Fibroblast of skin of right quadriceps (primary cell): Measurements from ENCODE around the gene SCUBE2.
"Not testable (repeated sequence)": the region's sequence is repeated elsewhere in the genome, so short reads cannot be mapped to it uniquely, and the experiment has no call there.

Experiments
- DNase-seq: peaks from one replicate; pipeline ENCODE4 v3.0.0-alpha.2; 2013

Gene SCUBE2

DNA sequence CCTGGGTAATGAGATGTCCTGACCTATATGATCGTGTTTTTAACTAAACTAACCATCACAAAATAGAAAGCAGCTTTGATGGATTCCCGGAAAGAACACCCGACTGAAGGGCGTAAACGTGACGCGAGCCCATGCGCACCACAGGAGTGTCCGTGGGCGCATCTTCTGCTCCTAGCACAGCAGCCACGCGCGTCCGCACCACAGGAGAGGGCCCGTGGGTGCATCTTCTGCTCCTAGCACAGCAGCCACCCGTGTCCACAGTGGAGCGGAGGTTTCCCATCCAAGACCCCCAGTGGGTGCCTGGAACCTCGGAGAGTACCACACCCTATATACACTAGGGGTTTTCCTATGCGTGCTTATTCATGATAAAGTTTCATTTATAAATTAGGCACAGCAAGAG is 51.5 kb downstream of the SCUBE2 start:
- no peak for DNase-seq

DNA sequence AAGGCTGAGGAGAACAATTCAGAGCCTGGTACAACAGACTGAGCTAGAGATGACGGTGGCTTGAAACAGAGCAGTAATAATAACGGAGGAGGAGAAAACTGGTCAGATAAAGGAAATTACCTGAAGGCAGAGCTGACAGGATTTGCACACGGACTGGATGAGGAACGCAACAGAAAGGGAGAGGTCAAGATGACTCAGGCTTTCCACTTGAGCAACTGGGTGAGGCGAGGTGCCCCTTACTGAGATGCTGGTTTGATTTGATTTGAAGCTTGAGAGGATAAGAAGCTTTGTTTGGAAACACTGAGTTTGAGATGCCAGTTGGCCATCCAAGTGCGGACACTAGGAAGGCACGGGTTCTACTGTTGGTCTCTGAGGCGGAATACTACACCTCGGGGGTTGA is 52.2 kb downstream of the SCUBE2 start:
- no peak for DNase-seq

DNA sequence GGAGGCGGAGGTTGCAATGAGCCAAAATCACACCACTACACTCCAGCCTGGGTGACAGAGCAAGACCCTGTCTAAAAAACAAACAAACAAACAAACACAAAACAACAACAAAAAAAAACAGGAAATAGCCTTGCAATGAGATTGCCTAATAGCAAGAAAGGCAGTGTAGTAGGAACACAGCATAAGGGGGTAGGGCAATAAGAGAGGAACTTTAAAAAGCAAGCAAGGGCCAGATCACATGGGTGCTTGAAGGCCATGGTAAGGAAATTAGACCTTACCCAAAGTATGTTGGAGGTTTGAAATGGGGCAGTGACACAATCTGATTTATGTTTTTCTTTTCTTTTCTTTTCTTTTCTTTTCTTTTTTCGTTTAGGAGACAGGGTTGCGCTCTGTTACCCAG is 52.9 kb downstream of the SCUBE2 start:
- DNase-seq = no peak

- no peak for DNase-seq
Measured at GRCh38 chr11:9037963-9038362, 53.4 kb downstream of the SCUBE2 start.

DNA sequence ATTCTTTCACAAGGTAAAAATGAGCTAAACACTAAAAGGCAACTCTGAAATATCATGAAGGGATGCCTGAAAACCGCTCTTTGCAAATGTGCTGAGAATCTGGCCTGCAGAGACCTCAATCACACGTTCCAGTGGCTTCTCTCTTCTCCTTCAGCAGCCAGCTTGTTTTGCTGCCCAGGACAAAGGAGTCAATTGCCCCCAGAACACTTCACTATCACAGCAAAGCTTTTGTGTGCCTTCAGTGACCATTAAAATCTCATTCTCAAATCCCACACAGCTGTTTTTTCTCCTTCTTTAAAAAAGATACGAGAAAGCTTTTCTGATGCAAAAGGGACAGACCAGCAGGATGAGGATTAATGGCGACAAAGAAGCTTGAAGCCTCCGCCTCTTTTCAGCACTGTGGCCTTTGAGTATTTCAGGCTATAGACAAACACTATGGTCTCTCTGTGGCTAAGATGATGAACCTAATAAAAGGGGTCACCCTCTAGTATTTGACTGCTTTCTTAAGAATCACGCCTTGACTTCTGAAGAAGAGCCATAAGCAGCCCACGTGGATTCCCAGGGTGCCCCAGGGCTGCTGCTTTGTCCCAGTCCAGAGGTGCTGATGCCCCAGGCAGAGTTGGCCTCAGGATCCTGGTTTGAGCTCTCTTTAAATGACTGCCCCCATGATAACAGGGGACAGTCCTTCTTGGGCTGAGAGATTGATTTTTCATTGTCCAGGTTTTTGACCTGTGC is 54.2 kb downstream of the SCUBE2 start:
- DNase-seq = no peak

GRCh38 chr11:9030601-9031000 is 60.8 kb downstream of the SCUBE2 start:
- DNase-seq = no peak

- DNase-seq = no peak
Measured at GRCh38 chr11:9029422-9029821, 62.0 kb downstream of the SCUBE2 start.

GRCh38 chr11:9028581-9028980 is 62.8 kb downstream of the SCUBE2 start:
- no peak for DNase-seq

GRCh38 chr11:9025101-9025850 is 66.1 kb downstream of the SCUBE2 start:
- DNase-seq = no peak

GRCh38 chr11:9022961-9023680 is 68.3 kb downstream of the SCUBE2 start:
- no peak for DNase-seq

DNA sequence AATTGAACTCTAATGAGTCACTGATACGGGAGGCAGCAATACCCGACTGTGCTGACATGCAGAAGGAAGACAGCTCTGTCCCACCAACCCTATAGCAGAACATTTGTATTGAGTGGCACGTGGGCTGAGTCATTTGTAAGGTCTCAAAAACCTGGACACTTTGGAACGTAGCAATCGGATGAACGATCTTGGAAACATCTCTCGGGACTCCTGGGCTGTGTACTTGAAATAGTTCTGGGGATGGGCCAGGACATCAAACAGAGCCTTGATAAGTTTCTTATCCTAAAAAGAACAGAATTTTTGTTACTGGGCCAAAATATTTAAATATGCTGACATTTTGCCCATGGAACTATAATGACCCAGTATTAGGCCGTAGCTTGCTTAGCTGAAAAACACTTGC is 70.5 kb downstream of the SCUBE2 start:
- no peak for DNase-seq

DNA sequence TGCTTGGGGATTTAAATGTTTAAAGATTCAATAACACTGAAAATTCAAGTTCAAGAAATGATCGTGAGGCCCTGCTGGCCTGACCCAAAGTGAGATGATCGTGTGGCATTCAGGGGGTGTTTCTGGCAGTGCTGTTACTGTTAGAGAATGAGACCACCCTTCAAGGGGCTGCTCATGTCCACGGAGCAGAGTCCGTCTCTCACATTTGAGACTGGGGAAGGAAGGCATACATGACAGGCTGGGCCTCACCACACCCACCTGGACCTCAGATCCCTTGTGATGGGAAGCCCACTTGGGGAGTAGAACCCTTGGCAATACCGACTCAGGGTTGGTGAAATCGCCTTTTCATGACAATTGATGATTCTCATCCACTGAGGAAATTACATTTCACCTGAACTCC is 71.5 kb downstream of the SCUBE2 start:
- no peak for DNase-seq

- DNase-seq = peak; percentile 21
Measured at GRCh38 chr11:9017773-9018172, 73.6 kb downstream of the SCUBE2 start.

GRCh38 chr11:9016916-9017642 is 74.3 kb downstream of the SCUBE2 start:
- no peak for DNase-seq

GRCh38 chr11:9015677-9016076 is 75.7 kb downstream of the SCUBE2 start:
- peak; percentile 60 for DNase-seq

DNA sequence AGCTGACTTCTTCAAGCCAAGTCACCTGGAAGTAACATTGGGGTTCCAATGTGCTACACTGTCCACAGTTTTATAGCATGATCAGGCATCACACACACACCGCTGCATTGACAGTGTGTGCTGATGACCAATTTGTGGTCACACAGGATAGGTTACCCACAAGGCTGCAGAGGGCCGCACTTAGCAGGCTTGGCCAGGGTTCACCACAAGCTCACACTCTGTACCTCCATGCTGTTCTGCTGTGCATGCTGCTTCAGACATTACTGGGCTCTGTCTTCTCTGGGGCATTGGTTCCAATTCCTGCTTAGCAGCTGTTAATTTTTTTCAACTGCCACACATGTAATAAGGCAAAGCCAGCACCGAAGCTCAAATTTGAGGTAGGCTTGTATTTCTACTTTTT is 76.6 kb downstream of the SCUBE2 start:
- no peak for DNase-seq

GRCh38 chr11:9013373-9013772 is 78.0 kb downstream of the SCUBE2 start:
- no peak for DNase-seq

GRCh38 chr11:9009538-9009937 is 81.9 kb downstream of the SCUBE2 start:
- not testable (repeated sequence) for DNase-seq

DNA sequence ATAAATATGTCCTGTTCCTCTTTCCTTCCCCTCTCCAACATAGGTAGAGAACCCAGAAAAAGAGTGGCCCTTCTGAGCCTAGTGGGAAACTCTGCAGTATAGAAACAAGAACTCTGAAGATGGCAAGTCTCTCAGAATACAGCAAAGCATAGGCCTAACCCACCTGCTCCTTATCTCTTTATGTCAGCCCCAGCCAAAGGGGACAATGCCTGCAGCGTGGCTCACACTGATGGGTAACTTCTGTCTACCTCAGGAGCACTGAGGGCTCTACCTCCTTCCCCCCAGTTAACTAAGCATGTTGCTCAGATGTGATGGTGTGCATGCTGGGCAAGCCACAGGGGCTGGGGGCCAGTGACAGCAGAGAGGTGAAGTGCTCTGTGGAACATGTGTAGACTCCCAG is 82.7 kb downstream of the SCUBE2 start:
- no peak for DNase-seq

GRCh38 chr11:9008011-9008550 is 83.3 kb downstream of the SCUBE2 start:
- DNase-seq = no peak

- DNase-seq = no peak
Measured at GRCh38 chr11:9005087-9005486, 86.3 kb downstream of the SCUBE2 start.

DNA sequence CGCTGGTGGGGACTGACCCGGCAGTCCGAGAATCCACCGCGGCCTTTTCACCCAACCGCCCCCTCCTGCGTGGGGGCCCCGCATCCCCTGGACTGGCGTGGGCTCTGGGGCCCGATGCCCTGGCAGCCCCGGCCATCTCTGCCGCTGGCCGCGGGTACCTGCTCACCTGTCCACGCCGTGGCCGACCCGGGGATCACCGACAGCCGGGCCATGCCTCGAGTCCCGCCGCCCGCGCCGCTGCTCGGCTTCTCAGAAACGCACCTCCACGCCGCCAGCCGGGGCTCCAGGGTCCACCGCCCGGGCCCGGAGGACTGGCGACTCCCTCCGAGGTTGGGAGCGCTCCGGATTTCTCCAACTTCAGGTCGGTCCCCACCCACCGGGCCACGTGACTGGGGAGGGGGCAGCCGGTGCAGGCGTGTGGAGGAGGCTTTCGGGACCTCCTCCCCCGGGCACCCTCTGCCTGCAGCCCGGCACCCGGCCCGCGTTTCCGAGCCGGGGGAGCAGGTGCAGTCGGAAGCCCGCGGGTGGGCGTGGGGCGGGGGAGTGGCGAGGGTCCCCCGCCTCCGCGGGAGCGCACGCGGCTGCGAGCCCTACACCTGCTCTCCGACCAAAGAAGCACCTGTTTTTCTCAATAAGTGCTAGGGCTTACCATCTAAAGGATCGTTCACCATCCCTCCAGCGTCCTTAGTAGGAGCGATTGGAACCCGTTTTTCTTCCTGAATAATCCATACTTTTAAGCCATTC is 87.0 kb downstream of the SCUBE2 start:
- no peak for DNase-seq
